GM12865 (cell line): ENCODE data around the gene EIPR1.

Experiments
- DNase-seq: peaks from one replicate; pipeline ENCODE4 v3.0.0; 2010; ENCODE audit warnings: low read depth
- H3K4me3 ChIP-seq: 2 replicates; pipeline ENCODE4 v1.5.1; 2011; ENCODE audit warnings: mild to moderate bottlenecking, low read depth, low read length, control low read depth
- TF ChIP-seq, protein P1 (sequence below): IDR thresholded peaks from 2 replicates; pipeline ENCODE4 v1.5.1; 2011; ENCODE audit warnings: low read length, control low read depth, low read depth, inconsistent platforms; ENCODE audit not compliant: insufficient read depth; ENCODE audit errors: missing control alignments

Gene EIPR1

DNA sequence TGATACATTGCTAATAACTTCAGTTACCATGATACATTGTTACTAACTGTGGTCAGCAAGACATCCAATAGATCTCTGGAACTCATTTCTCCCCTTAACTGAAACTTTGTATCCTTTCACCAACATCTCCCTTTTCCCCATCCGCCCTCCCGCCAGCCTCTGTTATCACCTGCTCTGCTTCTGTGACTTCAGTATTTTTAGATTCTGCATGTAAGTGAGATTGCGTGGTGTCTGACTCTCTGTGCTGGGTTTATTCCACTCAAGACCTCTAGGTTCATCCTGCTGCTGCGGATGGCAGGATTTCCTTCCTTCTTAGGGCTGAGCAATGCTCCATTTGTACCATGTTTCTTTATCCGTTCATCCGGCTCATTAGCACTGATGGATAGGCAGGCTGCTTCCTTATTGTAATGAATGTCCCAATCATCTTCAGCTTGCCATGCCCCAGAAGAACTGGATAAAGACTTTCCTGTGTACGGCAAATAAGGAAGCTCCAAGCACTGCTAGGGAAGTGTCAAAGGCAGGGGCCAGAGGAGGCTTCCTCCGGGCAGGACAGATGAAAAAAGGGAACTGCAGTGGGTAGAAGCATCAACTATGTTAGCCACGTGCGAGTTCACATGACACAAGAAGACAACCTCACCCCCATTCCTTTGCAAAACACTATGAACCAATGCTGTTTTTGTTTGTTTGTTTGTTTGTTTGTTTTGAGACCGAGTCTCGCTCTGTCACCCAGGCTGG lies 113.4 kb downstream of the EIPR1 start:
- H3K4me3 ChIP-seq = no peak overlapping the region
- no peak for DNase-seq
- TF ChIP-seq, protein P1, sequence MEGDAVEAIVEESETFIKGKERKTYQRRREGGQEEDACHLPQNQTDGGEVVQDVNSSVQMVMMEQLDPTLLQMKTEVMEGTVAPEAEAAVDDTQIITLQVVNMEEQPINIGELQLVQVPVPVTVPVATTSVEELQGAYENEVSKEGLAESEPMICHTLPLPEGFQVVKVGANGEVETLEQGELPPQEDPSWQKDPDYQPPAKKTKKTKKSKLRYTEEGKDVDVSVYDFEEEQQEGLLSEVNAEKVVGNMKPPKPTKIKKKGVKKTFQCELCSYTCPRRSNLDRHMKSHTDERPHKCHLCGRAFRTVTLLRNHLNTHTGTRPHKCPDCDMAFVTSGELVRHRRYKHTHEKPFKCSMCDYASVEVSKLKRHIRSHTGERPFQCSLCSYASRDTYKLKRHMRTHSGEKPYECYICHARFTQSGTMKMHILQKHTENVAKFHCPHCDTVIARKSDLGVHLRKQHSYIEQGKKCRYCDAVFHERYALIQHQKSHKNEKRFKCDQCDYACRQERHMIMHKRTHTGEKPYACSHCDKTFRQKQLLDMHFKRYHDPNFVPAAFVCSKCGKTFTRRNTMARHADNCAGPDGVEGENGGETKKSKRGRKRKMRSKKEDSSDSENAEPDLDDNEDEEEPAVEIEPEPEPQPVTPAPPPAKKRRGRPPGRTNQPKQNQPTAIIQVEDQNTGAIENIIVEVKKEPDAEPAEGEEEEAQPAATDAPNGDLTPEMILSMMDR = no peak

GRCh38 chr2:3263487-3263886 lies 114.1 kb downstream of the EIPR1 start:
- H3K4me3 ChIP-seq = no peak overlapping the region
- TF ChIP-seq, protein P1 = no peak
- DNase-seq = no peak

GRCh38 chr2:3262437-3263388 lies 114.9 kb downstream of the EIPR1 start:
- no peak for DNase-seq
- no peak overlapping the region for H3K4me3 ChIP-seq
- TF ChIP-seq, protein P1 = no peak

GRCh38 chr2:3261511-3261910 lies 116.1 kb downstream of the EIPR1 start:
- no peak overlapping the region for H3K4me3 ChIP-seq
- TF ChIP-seq, protein P1 = no peak
- no peak for DNase-seq

GRCh38 chr2:3260959-3261358 lies 116.7 kb downstream of the EIPR1 start:
- TF ChIP-seq, protein P1 = no peak
- DNase-seq = no peak
- H3K4me3 ChIP-seq = no peak overlapping the region

- TF ChIP-seq, protein P1 = no peak
- no peak for DNase-seq
These were observed 119.8 kb downstream of the EIPR1 start for GRCh38 chr2:3257826-3258225.

More at GRCh38 chr2:3257826-3258225, 119.8 kb downstream of the EIPR1 start:
- H3K4me3 ChIP-seq = no peak overlapping the region
